GM23338 (cell line): ENCODE measurements around the gene CLDN6. TPM values are rescaled to one million over a fixed set of nuclear protein-coding genes. Genes with fewer than 3 reads are reported as not detected.

ENCODE experiments used
- ATAC-seq: fragments of 200-7000 bp; cut with Tn5 transposase; 3 replicates; pipeline ENCODE4 v1.9.1; 2020
- DNase-seq: peaks from one replicate; pipeline ENCODE4 v3.0.0-alpha.2; 2015; ENCODE audit warnings: low spot score
- H2AFZ ChIP-seq: fragments of 200-600 bp; sonication (generic); 2 replicates; pipeline ENCODE4 v1.8.0; 2016; ENCODE audit warnings: antibody characterized with exemption, mild to moderate bottlenecking, moderate library complexity
- H3F3A ChIP-seq: fragments of 200-600 bp; sonication (generic); replicated peaks from 2 replicates; pipeline ENCODE4 v1.8.0; 2017; ENCODE audit warnings: antibody characterized with exemption, mixed run types, low read depth
- H3K27ac ChIP-seq: fragments of 200-600 bp; sonication (generic); 2 replicates; pipeline ENCODE4 v1.6.1; 2016; ENCODE audit warnings: low read depth
- H3K27me3 ChIP-seq: fragments of 200-600 bp; sonication (generic); 2 replicates; pipeline ENCODE4 v1.8.0; 2016; ENCODE audit warnings: mild to moderate bottlenecking, mixed run types, moderate library complexity; ENCODE audit not compliant: insufficient read depth
- H3K36me3 ChIP-seq: fragments of 200-600 bp; sonication (generic); 2 replicates; pipeline ENCODE4 v1.8.0; 2016; ENCODE audit warnings: mild to moderate bottlenecking; ENCODE audit not compliant: insufficient read depth
- H3K4me1 ChIP-seq: fragments of 200-600 bp; sonication (generic); 2 replicates; pipeline ENCODE4 v1.8.0; 2016; ENCODE audit warnings: mild to moderate bottlenecking, moderate library complexity; ENCODE audit not compliant: insufficient read depth
- H3K4me2 ChIP-seq: fragments of 200-600 bp; sonication (generic); 2 replicates; pipeline ENCODE4 v1.7.1; 2017; ENCODE audit warnings: mixed run types
- H3K4me3 ChIP-seq: fragments of 200-600 bp; sonication (generic); 2 replicates; pipeline ENCODE4 v1.6.1; 2016; ENCODE audit warnings: mixed run types
- H3K79me2 ChIP-seq: fragments of 200-600 bp; sonication (generic); replicated peaks from 2 replicates; pipeline ENCODE4 v1.8.0; 2017; ENCODE audit warnings: mild to moderate bottlenecking; ENCODE audit not compliant: insufficient read depth
- H3K9me2 ChIP-seq: fragments of 200-600 bp; sonication (generic); 2 replicates; pipeline ENCODE4 v1.8.0; 2017; ENCODE audit not compliant: insufficient read depth
- H4K20me1 ChIP-seq: fragments of 200-600 bp; sonication (generic); replicated peaks from 2 replicates; pipeline ENCODE4 v1.8.0; 2017; ENCODE audit warnings: mild to moderate bottlenecking; ENCODE audit not compliant: insufficient read depth
- H3K27ac Mint-ChIP-seq: 2 replicates; pipeline ENCODE4 v1.8.0; 2020; ENCODE audit warnings: inconsistent platforms, mild to moderate bottlenecking, moderate library complexity, mixed read lengths
- H3K27me3 Mint-ChIP-seq: 3 replicates; pipeline ENCODE4 v1.8.0; 2022; ENCODE audit warnings: low read depth, mild to moderate bottlenecking, moderate library complexity, mixed read lengths, inconsistent platforms; ENCODE audit not compliant: insufficient read depth, poor library complexity
- H3K36me3 Mint-ChIP-seq: 3 replicates; pipeline ENCODE4 v1.8.0; 2021; ENCODE audit warnings: low read depth, mild to moderate bottlenecking, inconsistent platforms, moderate library complexity, mixed read lengths
- H3K4me1 Mint-ChIP-seq: 3 replicates; pipeline ENCODE4 v1.8.0; 2020; ENCODE audit warnings: mild to moderate bottlenecking, inconsistent platforms, mixed read lengths
- H3K4me3 Mint-ChIP-seq: 3 replicates; pipeline ENCODE4 v1.8.0; 2021; ENCODE audit warnings: moderate library complexity, mild to moderate bottlenecking, inconsistent platforms, mixed read lengths
- H3K9me3 Mint-ChIP-seq: 3 replicates; pipeline ENCODE4 v1.8.0; 2020; ENCODE audit warnings: moderate library complexity, mild to moderate bottlenecking, inconsistent platforms, mixed read lengths
- CREB1 ChIP-seq: fragments of 250-450 bp; sonication (Bioruptor Pico); IDR thresholded peaks from 2 replicates; pipeline ENCODE4 v1.5.0; 2020; ENCODE audit warnings: low read depth, mild to moderate bottlenecking, moderate library complexity
- CTCF ChIP-seq, 2 experiments: fragments of 200-600 bp in 1 of 2; sonication (generic) in 1 of 2; conservative IDR thresholded peaks; 2 replicates each; pipeline versions ENCODE4 v1.5.1 to v1.6.1; 2016 to 2017; ENCODE audit warnings: antibody characterized with exemption in 2 of 2, low read depth in 2 of 2, mild to moderate bottlenecking in 2 of 2, moderate library complexity in 1 of 2
- ETS1 ChIP-seq: IDR thresholded peaks from 2 replicates; pipeline ENCODE4 v1.6.1; 2016; ENCODE audit warnings: antibody characterized with exemption
- EZH2 ChIP-seq: fragments of 200-600 bp; sonication (generic); IDR thresholded peaks from one replicate; pipeline ENCODE4 v1.8.0; 2017; ENCODE audit warnings: antibody characterized with exemption, mild to moderate bottlenecking, low read depth; ENCODE audit not compliant: unreplicated experiment
- EZH2phosphoT487 ChIP-seq: fragments of 200-600 bp; sonication (generic); IDR thresholded peaks from one replicate; pipeline ENCODE4 v1.8.1; 2018; ENCODE audit warnings: antibody characterized with exemption; ENCODE audit not compliant: unreplicated experiment
- JUNB ChIP-seq: IDR thresholded peaks from one replicate; pipeline ENCODE4 v1.6.1; 2016; ENCODE audit warnings: antibody characterized with exemption; ENCODE audit not compliant: unreplicated experiment
- NANOG ChIP-seq: IDR thresholded peaks from 2 replicates; pipeline ENCODE4 v1.6.1; 2016; ENCODE audit warnings: antibody characterized with exemption, borderline replicate concordance
- POLR2AphosphoS5 ChIP-seq: IDR thresholded peaks from 2 replicates; pipeline ENCODE4 v1.6.1; 2016; ENCODE audit warnings: antibody characterized with exemption, low read depth
- REST ChIP-seq: IDR thresholded peaks from one replicate; pipeline ENCODE4 v1.6.1; 2018; ENCODE audit warnings: antibody characterized with exemption; ENCODE audit not compliant: unreplicated experiment
- STAT1 ChIP-seq: IDR thresholded peaks from one replicate; pipeline ENCODE4 v1.6.1; 2016; ENCODE audit warnings: antibody characterized with exemption; ENCODE audit not compliant: unreplicated experiment
- ZNF114 ChIP-seq: fragments of 250-450 bp; sonication (Bioruptor Pico); IDR thresholded peaks from 2 replicates; pipeline ENCODE4 v1.5.0; 2020; ENCODE audit warnings: mild to moderate bottlenecking, moderate library complexity
- ZNF331 ChIP-seq: fragments of 250-450 bp; sonication (Bioruptor Pico); IDR thresholded peaks from 2 replicates; pipeline ENCODE4 v1.5.0; 2020; ENCODE audit warnings: low read depth, mild to moderate bottlenecking, moderate library complexity
- polyA plus RNA-seq: library from polyadenylated mRNA; unstranded; fragments of >200 nt; fragmentation: Nextera tagmentation; extraction: Ambion mirVana; gene quantifications from 2 replicates; pipeline ENCODE4 v1.2.1, GENCODE V29; 2016
- total RNA-seq: library from RNA; depleted of rRNA; stranded (reverse); fragments of >200 nt; shearing (Covaris generic); gene quantifications from 2 replicates; pipeline ENCODE4 v1.2.3, GENCODE V29; 2014
- TF ChIP-seq, protein P1 (sequence below): fragments of 250-450 bp; sonication (Bioruptor Pico); IDR thresholded peaks from 2 replicates; pipeline ENCODE4 v1.5.0; 2020; ENCODE audit warnings: mild to moderate bottlenecking, moderate library complexity

The CLDN6 gene
- total and polyA plus RNA-seq, 2 experiments from 2014 or later = 537 to 1,028 TPM

DNA sequence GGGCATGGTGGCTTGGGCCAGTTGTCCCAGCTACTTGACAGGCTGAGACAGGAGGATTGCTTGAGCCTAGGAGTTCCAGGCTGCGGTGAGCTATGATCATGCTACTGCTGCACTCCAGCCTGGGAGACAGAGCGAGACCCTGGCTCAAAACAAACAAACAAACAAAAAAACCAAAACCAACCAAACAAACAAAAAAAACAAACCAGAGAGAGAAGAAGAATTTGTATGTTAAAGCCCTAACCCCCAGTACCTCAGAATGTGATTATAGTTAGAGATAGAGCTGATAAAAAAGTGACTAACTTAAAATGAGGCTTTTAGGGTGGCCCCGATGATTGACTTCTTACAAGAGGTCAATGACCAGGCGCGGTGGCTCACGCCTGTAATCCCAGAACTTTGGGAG, 26.7 kb upstream of the CLDN6 start:
- peak overlapping the region; percentile 96 for H3K4me2 ChIP-seq
- H3K9me3 Mint-ChIP-seq = peaks cover 7% of the 10 kb centered on the region; the same call in 2 of the 3 replicates
- peaks cover 17% of the 10 kb centered on the region for H3F3A ChIP-seq
- H3K36me3 Mint-ChIP-seq = peaks cover 23% of the 10 kb centered on the region
- H3K27me3 Mint-ChIP-seq = peaks cover 23% of the 10 kb centered on the region
- TF ChIP-seq ZNF331 (CRISPR knock-in tag) (no peak), STAT1 (no peak), REST (no peak), EZH2 (no peak), ZNF114 (CRISPR knock-in tag) (no peak), JUNB (no peak), CREB1 (CRISPR knock-in tag) (no peak), ETS1 (no peak), POLR2AphosphoS5 (no peak), EZH2phosphoT487 (no peak), NANOG (no peak), CTCF (conservative IDR thresholded peaks at IDR 0.05; ENCODE audit: low read depth in 2 of 2) (no peak)
- TF ChIP-seq, protein P1, sequence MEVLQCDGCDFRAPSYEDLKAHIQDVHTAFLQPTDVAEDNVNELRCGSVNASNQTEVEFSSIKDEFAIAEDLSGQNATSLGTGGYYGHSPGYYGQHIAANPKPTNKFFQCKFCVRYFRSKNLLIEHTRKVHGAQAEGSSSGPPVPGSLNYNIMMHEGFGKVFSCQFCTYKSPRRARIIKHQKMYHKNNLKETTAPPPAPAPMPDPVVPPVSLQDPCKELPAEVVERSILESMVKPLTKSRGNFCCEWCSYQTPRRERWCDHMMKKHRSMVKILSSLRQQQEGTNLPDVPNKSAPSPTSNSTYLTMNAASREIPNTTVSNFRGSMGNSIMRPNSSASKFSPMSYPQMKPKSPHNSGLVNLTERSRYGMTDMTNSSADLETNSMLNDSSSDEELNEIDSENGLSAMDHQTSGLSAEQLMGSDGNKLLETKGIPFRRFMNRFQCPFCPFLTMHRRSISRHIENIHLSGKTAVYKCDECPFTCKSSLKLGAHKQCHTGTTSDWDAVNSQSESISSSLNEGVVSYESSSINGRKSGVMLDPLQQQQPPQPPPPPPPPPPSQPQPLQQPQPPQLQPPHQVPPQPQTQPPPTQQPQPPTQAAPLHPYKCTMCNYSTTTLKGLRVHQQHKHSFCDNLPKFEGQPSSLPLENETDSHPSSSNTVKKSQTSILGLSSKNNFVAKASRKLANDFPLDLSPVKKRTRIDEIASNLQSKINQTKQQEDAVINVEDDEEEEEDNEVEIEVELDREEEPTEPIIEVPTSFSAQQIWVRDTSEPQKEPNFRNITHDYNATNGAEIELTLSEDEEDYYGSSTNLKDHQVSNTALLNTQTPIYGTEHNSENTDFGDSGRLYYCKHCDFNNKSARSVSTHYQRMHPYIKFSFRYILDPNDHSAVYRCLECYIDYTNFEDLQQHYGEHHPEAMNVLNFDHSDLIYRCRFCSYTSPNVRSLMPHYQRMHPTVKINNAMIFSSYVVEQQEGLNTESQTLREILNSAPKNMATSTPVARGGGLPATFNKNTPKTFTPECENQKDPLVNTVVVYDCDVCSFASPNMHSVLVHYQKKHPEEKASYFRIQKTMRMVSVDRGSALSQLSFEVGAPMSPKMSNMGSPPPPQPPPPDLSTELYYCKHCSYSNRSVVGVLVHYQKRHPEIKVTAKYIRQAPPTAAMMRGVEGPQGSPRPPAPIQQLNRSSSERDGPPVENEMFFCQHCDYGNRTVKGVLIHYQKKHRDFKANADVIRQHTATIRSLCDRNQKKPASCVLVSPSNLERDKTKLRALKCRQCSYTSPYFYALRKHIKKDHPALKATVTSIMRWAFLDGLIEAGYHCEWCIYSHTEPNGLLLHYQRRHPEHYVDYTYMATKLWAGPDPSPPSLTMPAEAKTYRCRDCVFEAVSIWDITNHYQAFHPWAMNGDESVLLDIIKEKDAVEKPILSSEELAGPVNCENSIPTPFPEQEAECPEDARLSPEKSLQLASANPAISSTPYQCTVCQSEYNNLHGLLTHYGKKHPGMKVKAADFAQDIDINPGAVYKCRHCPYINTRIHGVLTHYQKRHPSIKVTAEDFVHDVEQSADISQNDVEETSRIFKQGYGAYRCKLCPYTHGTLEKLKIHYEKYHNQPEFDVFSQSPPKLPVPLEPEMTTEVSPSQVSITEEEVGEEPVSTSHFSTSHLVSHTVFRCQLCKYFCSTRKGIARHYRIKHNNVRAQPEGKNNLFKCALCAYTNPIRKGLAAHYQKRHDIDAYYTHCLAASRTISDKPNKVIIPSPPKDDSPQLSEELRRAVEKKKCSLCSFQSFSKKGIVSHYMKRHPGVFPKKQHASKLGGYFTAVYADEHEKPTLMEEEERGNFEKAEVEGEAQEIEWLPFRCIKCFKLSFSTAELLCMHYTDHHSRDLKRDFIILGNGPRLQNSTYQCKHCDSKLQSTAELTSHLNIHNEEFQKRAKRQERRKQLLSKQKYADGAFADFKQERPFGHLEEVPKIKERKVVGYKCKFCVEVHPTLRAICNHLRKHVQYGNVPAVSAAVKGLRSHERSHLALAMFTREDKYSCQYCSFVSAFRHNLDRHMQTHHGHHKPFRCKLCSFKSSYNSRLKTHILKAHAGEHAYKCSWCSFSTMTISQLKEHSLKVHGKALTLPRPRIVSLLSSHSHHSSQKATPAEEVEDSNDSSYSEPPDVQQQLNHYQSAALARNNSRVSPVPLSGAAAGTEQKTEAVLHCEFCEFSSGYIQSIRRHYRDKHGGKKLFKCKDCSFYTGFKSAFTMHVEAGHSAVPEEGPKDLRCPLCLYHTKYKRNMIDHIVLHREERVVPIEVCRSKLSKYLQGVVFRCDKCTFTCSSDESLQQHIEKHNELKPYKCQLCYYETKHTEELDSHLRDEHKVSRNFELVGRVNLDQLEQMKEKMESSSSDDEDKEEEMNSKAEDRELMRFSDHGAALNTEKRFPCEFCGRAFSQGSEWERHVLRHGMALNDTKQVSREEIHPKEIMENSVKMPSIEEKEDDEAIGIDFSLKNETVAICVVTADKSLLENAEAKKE (CRISPR knock-in tag) = no peak
- peak overlapping the region; percentile 94 for H3K4me3 ChIP-seq
- H4K20me1 ChIP-seq = peaks cover 4% of the 10 kb centered on the region
- H3K4me3 Mint-ChIP-seq = peak overlapping the region; percentile 84
- H3K27ac ChIP-seq = no peak overlapping the region
- H3K27me3 ChIP-seq = peaks cover 34% of the 10 kb centered on the region
- H3K4me1 Mint-ChIP-seq = peaks cover 13% of the 10 kb centered on the region
- no peaks in the 10 kb centered on the region for H3K36me3 ChIP-seq
- no peak overlapping the region for H3K27ac Mint-ChIP-seq
- ATAC-seq (no peak), DNase-seq (no peak)
- peaks cover 17% of the 10 kb centered on the region; the same call in 1 of the 2 replicates for H3K4me1 ChIP-seq
- no peak overlapping the region for H2AFZ ChIP-seq
- H3K9me2 ChIP-seq = no peaks in the 10 kb centered on the region
- H3K79me2 ChIP-seq = peaks cover 5% of the 10 kb centered on the region
